Measurements from ENCODE around the gene FAT3.

- TF ChIP-seq, protein P1, sequence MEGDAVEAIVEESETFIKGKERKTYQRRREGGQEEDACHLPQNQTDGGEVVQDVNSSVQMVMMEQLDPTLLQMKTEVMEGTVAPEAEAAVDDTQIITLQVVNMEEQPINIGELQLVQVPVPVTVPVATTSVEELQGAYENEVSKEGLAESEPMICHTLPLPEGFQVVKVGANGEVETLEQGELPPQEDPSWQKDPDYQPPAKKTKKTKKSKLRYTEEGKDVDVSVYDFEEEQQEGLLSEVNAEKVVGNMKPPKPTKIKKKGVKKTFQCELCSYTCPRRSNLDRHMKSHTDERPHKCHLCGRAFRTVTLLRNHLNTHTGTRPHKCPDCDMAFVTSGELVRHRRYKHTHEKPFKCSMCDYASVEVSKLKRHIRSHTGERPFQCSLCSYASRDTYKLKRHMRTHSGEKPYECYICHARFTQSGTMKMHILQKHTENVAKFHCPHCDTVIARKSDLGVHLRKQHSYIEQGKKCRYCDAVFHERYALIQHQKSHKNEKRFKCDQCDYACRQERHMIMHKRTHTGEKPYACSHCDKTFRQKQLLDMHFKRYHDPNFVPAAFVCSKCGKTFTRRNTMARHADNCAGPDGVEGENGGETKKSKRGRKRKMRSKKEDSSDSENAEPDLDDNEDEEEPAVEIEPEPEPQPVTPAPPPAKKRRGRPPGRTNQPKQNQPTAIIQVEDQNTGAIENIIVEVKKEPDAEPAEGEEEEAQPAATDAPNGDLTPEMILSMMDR (conservative IDR thresholded peaks at IDR 0.05; ENCODE audit: low read depth, low read length), result no peak
- no peak for TF ChIP-seq CHD1 (IDR thresholded peaks at IDR 0.05; ENCODE audit: low read depth, low read length)
- TF ChIP-seq SMC3 (IDR thresholded peaks at IDR 0.05; ENCODE audit: low read depth, low read length), result no peak
- no peak for TF ChIP-seq RAD21 (IDR thresholded peaks at IDR 0.05; ENCODE audit: low read length)
- TF ChIP-seq RFX5 (IDR thresholded peaks at IDR 0.05; ENCODE audit: low read depth, low read length), result no peak
- no peak for TF ChIP-seq POLR2A (IDR thresholded peaks at IDR 0.05; ENCODE audit: low read depth, low read length)
- no peak for TF ChIP-seq FOS (IDR thresholded peaks at IDR 0.05; ENCODE audit: low read depth, low read length)
- no peak for TF ChIP-seq RCOR1 (IDR thresholded peaks at IDR 0.05; ENCODE audit: insufficient replicate concordance, low read length)
- no peak for TF ChIP-seq MAZ (IDR thresholded peaks at IDR 0.05; ENCODE audit: borderline replicate concordance, low read depth, low read length)
- no peak for TF ChIP-seq ELK1 (IDR thresholded peaks at IDR 0.05; ENCODE audit: borderline replicate concordance, low read depth, low read length)
- TF ChIP-seq MXI1 (IDR thresholded peaks at IDR 0.05; ENCODE audit: borderline replicate concordance, low read depth, low read length), result no peak
- no peak for TF ChIP-seq USF2 (IDR thresholded peaks at IDR 0.05; ENCODE audit: low read depth, low read length)
- TF ChIP-seq MAFK (IDR thresholded peaks at IDR 0.05; ENCODE audit: low read depth, low read length), result no peak
These were observed 27.4 kb downstream of the FAT3 start for GRCh38 chr11:92251980-92252379.

All from IMR-90 (cell line).